Urothelium cell line (cell line): Measurements from ENCODE around the gene MGAT5B.
A peak's percentile ranks its signal among the peaks of the same experiment; 100 is the strongest.

Source experiments
- DNase-seq: peaks from one replicate; pipeline ENCODE4 v3.0.0; 2011; ENCODE audit warnings: low spot score, mixed read lengths
- FAIRE-seq: peaks from 2 replicates; lab custom pipeline; 2011; peaks lifted over from hg19 to GRCh38; lab: Jason Lieb, UNC

Gene MGAT5B

DNA sequence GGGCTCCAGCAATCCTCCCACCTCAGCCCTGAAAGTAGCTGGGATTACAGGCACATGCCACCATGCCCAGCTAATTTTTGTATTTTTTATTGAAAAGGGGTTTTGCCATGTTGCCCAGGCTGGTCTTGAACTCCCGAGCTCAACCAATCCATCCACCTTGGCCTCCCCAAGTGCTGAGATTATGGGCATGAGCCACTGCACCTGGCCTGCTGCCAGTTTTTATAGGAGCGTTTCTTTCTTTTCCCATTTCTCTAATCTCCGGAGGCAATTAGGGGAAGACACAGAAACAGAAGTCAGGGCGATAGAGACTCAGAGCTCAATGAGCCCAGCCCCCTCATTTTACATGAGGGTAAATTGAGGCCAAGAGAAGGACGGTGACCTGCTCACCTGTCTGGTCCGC, 10.4 kb downstream of the MGAT5B start:
- no peak for FAIRE-seq
- DNase-seq = no peak

DNA sequence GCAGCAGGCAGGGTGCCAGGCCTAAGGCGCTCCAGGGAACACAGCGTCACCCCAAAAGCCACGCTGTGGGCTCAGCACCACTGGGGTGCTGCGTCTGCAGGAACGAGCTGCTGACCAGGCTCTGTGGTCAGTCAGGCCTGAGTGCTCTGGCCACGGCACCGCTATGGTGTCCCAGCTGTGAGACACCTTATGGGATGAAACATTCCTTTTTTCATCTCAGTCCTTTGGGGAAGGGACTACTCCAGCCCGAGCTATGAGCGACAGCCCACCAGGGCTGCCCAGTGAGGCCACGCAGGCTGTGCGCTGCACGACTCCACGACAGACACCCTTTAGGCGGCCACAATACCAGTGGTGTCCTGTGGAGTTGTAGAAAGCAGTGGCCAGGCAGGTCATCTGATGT, 11.1 kb downstream of the MGAT5B start:
- no peak for DNase-seq
- FAIRE-seq = peak; percentile 40

DNA sequence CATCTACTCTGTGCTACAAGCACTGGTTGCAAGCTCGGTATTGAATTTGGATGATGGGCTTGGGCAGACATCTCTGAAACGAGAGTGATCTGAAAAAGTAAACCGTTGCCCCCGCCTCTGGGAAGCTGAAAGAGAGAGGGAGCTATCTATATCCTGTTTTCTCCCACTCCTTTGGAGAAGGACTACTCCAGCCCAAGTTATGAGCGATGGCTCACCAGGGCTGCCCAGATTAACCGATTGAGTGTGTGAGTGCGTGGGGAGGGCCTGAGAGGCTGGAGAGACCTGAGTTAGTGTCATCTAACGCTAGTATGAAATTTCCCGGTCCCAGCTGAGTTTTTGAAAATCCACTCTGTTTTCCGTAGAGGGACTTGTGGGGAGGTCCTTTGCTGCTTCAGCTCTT, 11.5 kb downstream of the MGAT5B start:
- DNase-seq (no peak), FAIRE-seq (peak; percentile 35)

DNA sequence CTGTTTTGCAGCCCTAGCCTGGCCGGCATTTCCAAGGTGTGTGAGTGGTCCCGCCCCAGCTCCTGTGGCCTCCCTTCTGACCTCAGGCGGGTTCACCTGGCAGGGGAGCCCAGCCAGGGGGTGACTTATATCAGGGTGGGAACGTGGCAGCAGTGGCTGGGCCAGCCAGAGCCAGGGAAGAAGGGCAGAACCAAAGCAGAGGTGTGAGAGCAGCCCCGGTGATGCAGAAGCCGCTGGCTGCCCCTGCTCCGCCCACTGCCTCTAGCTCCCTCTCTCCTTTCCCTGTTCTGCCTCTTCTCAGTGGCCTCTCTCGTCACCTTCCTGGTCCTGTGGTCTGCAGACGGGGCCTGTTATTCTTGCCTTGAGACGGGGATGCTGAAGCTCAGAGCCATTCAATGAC, 12.1 kb downstream of the MGAT5B start:
- no peak for DNase-seq
- FAIRE-seq = no peak

DNA sequence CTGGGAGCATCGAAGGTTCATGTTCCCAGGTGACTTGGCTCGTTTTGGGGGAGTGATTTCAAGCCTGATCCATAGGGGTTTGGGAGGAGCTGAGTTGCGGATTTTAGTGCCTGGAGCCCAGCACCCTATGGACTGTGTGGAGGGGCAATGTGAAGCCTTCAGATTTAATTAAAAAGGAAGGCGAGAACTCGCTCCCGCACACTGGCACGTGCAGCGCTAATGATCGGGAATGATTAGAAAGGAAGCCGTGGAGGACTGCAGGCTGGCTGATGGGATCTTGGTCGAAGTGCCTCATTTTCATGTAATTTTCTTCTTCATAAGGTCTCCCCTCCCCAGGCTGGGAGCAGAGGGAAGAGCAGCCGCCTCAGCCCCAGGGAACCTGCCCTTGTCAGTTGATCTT, 12.8 kb downstream of the MGAT5B start:
- FAIRE-seq (no peak), DNase-seq (no peak)

DNA sequence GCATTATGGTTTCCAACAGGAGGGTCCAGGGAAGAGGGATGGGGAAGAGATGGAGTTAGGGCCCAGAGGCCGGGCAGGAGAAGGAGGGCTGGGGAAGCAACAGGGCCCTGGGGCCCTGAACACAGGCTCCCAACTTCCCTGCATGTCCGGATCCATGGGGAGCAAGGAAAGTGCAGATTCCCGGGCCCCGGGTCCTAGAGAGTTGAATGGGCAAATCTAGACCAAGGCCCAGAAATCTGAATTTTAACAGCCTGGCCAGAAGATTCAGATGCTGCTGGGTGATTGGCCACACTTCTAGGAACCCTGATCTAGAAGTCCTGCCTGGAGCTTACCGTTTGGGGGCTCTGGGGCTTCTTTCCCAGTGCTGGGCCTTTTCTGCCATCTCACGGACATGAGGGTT, 13.2 kb downstream of the MGAT5B start:
- no peak for DNase-seq
- no peak for FAIRE-seq

DNA sequence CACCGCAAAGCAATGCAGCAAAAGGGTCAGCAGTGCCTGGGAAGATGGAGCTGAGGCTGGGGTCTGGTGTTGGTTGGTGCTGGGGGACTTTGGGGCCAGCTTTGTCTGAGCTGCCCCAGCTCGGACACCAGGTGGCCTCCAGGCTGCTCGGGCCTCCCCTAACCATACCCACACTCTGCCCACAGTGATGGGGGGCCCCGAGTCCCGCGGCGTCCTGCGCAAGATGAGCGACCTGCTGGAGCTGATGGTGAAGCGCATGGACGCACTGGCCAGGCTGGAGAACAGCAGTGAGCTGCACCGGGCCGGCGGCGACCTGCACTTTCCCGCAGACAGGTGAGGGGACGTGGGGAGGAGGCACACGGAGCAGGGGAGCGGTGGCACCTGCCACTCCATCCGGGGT, 13.8 kb downstream of the MGAT5B start:
- FAIRE-seq = no peak
- no peak for DNase-seq

DNA sequence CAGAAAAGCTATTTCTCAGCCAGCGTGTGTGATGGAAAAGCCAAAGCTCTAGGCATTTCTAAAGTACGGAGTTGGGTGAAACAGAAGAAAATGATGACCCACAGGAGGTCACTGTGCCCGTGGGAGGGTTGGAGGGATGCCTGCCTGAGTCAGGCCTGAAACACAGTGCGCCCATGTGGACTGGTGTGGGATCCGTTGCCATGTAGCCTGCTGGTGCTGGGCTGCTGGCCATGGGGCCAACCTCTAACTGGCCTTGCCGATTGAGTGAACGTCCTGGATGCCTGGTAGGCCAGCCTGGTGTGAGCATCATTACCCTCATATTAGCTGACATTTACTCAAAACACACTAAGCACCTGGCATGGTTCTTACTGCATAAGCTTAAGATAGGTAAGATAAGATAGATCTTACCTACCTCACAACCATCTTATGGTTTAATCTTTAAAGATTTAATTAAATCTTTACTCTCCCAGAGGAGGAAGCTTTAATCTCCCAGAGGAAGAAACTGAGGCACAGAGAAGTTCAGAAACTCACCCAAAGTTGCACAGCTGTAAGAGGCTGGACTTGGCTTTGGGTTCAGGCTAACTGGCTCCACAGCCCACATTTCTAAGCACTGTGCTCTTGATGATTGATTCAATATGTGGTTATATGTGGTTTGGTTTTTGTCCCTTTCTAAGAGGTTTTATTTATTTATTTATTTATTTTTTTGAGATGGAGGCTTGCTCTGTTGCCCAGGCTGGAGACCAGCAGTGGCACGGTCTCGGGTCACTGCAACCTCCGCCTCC, 15.7 kb downstream of the MGAT5B start:
- FAIRE-seq (peak; percentile 80), DNase-seq (no peak)

DNA sequence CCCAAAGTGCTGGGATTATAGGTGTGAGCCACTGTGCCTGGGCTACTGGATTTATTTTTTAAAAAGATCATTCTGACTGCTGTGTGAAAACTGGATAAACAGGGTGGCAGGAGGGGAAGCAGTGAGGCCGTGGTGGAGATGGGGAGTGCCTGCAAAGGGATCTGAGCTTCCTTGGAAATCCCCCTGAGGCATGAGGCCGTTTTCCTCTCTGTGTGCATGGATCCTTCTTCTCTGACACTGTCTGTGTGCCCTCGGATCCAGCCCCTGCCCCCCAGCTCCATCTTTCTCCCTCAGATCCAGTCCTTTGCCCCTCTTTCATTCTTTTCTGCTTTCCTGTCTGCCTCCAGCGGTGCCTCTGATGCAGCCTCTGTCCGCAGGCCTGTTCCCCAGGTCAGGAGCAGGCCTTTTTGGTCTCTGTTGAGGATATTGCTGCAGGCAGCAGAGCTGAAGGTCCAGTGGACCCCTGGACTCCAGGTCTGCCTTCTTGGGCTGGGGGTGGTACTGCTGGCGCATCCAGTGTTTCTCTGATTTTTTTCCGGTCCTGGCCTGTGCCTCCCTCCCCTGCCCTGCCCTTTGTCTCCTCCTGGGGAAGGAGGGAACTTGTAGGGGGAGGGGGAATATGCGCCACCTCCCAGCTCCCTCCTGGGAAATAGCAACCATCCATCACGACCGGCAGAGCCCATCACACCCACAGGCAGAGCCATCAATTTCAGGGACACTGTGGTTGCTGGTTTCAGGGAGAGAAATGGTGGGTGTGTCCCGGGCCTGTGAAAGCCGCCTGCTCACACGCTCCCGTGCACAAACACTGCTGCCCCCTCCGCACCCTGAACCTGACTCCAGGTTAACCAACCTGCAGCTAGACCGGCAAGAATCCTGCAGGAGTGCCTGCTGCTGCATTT, 17.0 kb downstream of the MGAT5B start:
- FAIRE-seq = no peak
- no peak for DNase-seq

DNA sequence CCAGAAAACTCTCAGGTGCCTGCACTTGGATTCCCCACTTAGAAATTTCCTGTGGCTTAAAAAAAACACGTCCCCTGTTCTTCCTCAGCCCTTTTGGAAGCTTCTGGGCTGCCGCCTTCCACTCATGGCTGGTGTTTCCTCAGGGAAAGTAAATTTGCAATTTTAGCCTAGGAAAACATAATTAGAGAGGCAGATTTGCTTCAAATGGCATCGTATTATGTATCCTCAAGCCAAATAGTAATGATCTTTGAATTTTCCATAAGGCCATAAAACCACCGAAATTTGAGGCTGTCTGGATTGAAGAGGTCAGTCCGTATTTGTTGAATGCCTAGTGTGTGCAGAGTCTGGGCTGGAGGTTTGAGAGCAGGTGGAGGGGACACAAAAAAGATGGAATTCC, 17.7 kb downstream of the MGAT5B start:
- DNase-seq (no peak), FAIRE-seq (no peak)

DNA sequence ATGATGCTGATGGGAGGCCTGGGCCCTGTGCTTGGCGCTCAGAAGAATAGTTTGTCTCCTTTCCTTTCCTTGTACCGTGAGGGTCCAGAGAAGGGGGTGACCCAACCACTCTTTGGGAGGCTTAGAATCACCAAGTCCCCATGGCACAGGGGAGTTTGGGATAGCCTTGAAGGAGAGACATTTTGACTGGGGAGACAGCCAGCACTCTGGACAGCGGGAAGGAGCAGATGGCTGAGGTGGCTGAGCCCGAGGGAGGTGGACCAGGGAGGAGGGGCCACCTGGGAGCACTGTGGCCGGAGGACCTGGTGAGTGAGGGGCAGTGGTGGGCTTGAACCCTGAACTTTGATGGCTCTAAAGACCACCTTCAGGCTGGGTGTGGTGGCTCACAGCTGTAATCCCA, 18.2 kb downstream of the MGAT5B start:
- DNase-seq (no peak), FAIRE-seq (no peak)

DNA sequence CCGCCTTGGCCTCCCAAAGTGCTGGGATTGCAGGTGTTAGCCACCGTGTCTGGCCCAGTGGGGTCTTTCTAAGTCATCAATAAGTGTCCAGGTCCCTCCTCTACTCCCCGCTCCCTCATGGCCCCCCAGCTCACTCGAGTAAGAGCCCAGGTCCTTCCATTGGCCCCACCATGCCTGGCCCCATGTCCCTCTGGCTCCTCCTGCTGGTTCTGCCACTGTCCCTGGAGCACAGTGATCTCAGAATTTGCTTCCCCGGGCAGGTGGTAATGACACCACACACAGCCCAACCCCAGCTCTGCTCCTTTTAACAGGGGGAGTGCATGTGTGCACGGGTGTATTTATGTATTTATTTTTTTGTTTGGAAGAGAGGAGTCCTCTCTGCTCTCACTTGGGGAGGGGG, 19.6 kb downstream of the MGAT5B start:
- no peak for FAIRE-seq

DNA sequence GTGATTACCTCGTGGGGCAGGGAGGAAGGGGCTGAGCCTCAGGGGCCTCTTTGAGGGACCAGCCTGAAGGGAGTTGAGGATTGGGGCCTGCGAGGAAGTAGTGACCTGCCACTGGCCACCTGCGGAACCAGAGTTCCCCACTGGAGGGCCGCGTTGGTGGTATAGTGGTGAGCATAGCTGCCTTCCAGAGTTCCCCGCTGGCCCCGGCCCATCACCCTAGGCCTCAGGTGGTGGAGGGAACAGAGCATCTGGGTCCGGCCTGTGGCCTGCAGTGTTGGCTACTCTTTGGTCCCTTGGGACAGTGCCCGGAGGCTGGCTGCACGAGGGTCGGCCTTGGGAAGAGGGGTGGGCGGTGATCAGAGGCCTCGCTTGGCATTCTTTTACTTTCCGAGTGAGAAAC, 20.5 kb downstream of the MGAT5B start:
- DNase-seq = no peak
- FAIRE-seq = no peak

More for the DNA sequence above, 19.6 kb downstream of the MGAT5B start:
- no peak for DNase-seq

DNA sequence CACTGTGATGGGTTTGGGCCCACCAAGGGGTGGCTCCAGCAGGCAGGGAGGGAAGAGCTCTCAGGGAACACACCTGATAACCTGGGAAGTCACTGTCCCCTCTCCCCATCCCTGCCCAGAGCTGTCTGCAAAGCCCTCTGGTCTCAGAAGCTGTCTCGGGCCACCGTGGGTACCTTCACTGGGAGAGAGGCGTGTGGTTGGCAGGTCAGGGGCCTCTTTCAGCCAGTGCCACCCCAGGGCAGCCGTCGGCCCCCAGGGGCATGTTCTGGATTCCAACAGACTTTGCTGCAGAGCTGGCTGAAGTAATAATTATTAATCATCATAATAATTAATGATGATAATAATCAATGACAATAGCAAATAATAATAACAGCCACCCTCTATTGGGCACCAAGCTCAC, 21.1 kb downstream of the MGAT5B start:
- DNase-seq (no peak), FAIRE-seq (no peak)

DNA sequence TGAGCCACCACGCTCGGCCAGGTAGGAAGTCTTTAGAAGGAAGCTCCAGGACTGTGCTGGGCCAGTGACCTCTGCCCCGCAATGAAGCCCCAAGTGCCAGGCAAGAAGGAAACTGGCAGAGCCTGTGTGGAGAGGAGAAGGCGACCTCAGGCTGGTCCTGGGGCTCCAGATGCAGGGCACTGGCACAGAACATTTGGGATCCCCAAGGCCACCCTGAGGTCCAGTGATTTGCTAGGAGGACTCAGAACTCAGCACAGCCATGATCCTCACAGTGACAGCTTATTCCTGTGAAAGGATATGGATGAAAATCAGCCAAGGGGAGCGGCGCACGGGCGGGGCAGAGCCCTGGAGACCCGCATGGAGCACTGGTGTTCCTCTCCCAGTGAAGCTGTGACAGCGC, 24.1 kb downstream of the MGAT5B start:
- DNase-seq = no peak
- FAIRE-seq = no peak

DNA sequence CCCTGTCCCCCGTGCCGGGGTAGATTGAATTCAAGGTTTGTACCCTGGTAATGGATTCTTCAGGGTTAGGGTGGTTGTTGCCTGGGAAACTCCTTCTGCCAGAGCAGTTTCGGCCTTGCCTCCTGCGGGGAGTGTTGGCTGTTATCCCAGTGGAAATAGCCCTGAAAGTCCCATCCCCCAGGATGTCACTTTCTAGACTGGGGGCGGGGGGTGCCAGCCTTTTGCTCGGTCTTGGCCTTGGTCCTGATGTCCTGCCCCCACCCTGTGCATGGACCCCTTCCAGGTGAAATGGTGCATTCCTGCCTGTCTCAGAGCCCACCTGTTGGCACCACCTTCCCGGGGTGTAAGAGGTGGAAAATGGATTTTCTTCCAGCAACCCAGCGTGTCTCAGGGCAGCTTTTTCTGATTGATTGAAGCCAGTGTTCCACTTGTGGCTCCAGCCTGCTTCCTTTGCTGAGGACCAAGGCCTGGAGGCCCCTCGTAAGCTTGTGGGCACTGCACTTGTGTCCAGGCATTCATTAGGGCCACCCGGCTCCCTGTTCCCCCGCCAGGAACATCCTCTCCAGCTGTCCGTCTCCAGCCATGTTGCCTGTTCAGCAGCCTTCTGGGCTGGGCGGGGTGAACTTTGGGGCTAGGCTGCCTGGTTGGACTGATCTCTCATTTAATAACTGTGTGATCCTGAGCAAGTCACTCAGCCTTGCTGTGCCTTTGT, 25.6 kb downstream of the MGAT5B start:
- FAIRE-seq (peak; percentile 23), DNase-seq (no peak)

DNA sequence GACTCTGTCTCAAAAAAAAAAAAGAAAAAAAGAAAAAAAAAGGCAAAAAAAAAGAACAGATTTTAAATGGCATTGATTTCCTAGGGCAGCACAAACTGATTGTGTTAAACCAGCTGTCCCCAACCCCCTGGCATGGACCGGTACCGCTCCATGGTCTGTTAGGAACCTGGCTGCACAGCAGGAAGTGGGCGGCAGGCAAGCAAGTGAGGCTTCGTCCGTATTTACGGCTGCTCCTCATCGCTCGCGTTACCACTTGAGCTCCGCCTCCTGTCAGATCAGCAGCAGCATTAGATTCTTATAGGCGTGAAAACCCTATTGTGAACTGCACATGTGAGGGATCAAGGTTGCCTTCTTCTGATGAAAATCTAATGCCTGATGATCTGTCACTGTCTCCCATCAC, 26.6 kb downstream of the MGAT5B start:
- FAIRE-seq (no peak), DNase-seq (no peak)

DNA sequence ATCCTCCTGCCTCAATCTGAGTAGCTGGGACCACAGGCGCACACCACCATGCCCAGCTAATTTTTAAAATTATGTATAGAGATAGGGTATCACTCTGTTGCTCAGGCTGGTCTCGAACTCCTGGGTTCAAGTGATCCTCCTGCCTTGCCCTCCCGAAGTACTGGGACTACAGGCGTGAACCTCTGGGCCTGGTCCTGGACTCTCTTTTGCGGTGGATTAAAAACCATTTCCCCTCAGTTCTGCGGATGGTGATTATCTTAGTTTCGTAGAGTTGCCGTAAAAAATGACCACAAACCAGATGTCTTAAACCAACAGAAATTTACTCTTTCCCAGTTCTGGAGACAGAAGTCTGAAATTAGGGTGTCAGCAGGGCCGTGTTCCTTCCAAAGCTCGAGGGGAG, 28.8 kb downstream of the MGAT5B start:
- FAIRE-seq (no peak), DNase-seq (no peak)

DNA sequence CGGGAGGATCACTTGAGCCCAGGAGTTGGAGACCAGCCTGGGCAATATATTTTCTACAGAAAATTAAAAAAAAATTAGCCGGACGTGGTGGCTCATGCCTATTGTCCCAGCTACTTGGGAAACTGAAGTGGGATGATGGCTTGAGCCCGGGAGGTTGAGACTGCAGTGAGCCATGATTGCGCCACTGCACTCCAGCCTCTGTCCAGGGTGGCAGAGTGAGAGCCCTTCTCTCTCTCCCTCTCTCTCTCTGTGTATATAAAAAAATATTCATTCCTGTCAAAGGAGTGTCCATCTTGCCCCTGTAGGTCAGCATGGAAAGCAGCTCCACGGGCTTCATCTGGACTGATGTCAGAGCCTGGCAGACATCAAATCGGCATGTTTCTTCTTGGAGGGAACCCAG, 31.2 kb downstream of the MGAT5B start:
- DNase-seq (no peak), FAIRE-seq (peak; percentile 55)

DNA sequence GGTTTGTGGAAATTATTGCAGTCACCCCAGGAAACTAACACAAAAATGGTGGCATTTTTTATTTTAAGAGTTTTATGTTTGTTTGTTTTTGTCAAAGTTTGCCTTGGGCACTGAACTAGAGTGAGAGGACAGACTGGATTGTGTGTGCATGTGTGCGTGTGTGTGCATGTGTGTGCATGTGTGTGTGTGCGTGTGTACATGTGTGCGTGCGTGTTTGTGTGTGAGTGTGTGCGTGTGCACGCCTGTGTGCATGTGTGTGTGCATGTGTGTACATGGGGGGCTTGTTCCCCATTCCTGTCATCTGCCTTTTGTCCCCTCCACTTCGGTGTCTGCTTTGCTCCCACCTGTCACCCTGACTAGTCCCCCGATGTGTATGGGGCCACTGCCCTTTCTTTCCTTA, 32.5 kb downstream of the MGAT5B start:
- FAIRE-seq = peak; percentile 99

DNA sequence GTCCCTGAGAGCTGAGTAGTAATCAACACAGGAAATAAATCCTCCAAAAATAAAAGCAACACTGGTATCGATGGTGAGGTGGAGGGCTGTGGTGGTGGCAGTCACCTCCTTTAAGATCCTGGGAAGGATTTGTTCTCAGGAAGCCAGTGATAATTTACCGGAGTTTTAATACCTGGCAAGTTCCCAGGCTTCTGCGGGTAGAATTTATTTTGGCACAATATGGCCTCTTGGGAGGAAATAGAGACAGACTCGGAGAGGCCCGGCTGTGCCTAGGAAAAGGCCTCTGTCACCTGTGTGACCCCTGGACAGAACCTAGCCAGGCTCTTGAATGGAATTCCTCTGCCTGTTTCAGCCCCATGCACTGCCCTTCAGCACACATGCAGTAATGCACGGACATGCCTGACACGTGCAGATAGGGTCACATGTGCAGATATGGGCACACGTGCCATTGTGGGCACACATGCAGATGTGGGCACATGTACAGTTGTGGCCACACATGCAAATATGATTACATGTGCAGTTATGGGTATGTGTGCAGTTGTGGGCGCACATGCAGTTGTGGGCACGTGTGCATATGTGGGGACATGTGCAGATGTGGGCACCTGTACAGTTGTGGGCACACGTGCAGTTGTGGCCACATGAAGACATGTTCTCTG, 33.5 kb downstream of the MGAT5B start:
- FAIRE-seq = peak; percentile 96
- DNase-seq = no peak

More for the DNA sequence above, 32.5 kb downstream of the MGAT5B start:
- DNase-seq = no peak
